Measurements from ENCODE around the gene BCAR1.
"Not testable (repeated sequence)": the region's sequence is repeated elsewhere in the genome, so short reads cannot be mapped to it uniquely, and the experiment has no call there.

The BCAR1 gene

DNA sequence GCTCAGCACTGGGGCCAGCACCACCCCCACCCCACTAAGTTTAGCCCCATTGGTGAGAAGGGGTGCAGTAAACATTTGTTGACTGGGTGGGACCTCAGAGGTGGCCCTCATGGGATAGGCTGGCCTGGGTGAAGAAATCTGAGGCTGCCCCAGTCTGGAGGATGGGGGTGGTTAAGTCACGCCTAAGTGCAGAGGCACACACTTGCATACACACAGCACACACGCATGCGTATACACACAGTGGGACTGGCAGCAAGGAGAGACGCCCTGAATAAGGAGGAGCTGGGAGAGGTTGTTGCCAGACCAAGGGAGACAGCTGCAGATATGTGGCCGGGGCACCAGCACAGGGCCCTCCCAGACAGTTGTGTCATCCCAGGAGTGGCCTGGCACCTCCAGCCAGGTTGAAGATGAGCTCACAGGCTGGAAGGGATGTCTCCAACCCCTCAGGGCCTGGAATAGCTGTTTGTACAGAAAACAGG, 3.0 kb upstream of the BCAR1 start:
- no peak for DNase-seq

DNA sequence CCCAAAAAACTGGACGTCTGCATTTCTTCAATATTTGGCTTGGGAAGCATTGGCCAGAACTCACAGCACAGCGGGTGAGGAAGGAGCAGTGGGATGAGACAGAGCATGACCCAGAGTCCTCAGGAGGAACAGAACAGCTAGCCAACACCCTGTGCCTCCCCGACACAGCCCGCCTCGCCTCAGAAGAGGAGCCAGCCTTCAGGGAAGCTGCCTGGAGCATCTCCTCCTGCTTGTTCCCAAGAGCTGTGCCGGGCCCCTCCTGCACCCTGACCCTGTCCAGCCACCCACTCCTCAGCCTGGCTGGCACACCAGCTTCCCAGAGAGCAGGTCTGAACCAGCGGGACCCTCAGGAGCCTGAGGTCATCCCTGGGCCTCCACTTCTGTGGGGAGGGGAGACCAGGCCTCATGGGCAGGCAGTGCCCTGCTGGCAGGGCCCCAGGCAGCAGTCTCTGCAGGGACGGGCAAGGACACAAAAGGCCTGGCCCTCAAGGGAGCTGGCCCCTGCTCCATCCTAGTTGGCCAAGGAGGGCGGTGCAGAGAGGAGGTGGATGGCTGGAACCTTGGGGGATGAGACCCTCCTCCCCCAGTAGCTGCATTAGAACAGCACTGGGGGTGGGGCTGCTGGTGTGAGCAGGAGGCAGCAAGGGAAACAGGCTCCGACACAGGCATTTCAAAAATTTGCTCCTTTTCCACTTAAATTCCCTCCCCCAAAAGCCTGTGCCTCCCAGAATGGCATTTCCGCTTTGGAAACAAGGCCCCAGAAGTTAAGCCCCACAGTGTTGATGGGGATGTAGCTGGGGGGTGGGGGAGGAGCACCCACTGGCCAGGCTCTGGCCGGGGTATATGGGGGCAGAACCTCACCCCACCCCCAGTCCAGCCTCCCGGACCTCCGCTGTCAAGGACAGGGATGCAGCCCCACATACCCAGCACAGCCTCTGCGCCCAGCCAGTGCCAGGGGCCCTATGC, 1.8 kb upstream of the BCAR1 start:
- DNase-seq, result no peak

DNA sequence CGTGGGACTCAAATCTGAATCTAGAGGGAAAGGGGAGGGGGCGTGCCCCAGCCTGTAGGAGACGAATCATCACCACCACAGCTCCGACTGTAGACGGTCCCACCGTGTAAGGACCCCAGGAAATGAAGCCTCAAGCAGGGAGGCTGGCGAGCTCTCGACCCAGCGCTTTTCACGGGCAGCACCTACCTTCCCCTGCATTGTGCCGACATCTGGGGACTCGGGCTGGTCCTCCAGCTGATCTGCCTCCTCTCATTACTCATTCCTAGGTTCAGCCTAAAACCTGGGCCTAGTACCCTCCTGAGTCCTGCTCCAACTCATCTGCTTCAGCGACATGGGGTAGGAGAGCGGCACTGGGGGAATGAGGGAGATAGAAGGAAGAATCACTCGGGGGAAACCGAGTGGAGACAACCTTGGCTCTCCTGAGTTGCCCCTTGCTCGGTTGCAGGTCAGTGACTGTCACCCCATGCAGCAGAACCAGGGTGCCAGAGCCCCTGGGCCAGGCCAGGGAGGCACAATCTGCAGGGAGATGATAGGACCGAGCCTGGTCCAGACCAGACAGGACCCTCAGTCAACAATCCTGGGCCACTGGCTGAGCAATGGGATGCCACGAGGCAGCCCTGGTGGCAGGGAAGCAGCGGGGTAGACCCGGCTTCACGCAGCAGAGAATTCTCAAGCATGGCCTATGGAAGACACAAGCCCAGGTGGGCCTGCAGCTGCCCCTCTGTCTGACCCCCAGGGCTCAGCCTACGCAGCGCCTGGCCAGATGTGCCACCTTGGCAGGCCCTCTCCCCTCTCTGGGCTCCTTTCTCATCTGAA, 833 bp upstream of the BCAR1 start:
- no peak for DNase-seq

DNA sequence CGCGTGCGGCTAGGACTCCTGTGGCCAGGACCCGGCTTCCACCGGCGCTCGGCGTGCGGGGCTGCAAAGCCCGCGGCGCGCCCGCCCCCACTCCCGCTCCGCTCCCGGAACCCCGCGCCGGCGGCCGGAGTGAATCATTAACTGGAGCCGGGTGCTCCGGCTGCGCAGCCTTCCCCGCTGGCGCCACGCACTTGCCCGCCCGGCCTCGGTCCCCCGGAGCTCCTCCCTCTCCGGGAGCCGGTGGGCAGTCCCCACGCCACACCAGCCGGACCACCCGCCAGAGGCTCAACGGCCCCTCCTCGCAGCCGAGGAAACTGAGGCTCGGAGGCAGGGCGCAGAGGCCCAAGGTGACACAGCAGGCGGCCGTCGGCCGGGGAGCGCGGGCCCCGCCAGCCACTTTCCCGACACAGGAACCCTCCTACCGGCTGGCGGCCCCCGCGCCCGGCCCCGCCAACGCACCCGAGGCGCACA, 580 bp downstream of the BCAR1 start:
- no peak for DNase-seq

DNA sequence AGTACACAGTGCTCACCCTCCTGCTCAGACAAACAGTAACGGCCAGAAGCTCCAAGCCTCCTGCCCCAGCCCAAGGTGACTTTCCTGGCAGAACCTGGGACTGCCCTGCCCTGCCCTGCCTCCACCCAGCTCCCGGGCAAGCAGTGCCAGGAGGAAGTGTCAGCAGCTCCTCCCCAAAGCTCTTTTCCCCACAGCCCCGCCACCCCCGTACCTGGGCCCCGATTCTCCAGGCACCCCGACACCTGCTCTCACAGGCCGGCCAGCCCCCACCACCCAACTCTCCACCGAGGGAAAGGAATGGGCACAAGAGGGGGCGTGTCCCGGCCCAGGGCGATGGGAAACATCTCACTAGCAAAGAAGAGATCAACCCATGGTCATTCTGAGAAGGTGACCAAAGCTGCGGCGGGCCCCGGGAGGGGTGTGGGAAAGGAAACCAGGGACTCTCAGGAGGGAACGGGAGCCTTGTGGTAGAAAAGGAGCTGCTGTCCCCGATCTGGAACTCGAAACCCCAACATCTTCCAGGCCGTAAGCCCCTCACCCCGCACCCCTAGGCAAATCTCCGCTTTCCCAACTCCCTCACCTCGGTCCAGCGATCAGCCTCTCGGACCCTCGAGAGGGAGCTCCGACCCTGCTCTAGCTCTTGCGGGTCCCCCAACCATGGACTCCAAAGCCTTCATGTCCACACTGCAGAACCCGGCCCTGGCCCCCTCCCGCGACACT, 1.2 kb downstream of the BCAR1 start:
- DNase-seq, result no peak

DNA sequence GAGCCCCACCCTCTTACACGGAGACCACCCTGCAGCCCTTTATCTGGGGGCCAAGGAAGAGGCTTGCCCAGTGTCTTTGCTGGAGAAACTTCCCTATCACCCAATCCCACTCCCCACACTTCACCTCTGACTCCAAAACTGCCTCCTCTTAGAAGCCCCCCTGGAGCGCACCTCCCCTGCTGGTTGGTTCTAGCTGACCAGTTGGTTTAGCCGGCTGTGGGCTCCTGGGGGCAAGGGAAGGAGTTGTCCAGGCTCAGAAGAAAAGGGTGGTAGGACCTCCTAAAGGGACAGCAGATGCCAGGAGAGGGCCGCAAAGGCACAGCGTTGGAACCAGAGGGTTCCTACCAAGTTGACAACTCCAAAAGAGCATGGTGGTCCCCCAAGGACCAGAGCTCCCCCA, 2.0 kb downstream of the BCAR1 start:
- no peak for DNase-seq

DNA sequence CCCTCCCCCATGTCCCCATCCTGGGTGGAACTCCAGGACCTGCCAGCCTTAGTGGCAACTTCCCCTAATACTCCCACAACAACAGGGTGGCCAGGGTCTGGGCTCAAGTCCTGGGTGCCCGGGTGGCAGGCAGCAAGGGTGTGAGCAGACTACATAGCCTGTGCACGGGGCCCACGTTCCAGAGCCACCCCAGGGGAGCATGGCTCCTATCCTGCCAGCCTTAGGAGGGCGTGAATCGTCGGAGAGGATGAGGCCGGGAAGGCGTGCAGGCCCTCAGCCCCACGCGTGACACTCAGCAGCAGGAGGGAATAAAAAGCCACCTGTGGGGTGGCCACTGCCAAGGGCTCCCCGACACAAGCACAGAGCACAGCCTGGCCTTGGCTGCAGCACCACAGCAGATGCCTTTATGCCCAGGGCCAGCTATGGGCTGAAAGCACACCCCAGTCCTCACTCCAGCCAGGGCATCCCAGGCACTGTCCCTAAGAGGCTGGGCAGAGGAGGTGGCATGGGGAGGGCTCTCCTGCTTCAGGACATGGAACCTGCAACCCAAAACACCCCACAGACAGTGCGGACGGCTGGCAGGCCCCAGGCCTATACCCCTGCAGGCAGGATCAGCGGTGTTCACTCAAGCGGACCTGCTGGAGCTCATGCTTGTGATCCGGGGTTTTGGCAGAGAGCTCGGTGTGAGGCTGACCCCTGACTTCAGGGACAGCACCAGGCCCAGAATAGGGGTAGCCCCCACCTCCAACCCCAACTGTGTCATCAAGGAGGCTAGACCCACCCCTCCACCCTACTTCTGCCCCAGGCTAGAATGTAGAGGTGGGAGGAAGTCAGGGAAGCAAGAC, 2.7 kb downstream of the BCAR1 start:
- no peak for DNase-seq

DNA sequence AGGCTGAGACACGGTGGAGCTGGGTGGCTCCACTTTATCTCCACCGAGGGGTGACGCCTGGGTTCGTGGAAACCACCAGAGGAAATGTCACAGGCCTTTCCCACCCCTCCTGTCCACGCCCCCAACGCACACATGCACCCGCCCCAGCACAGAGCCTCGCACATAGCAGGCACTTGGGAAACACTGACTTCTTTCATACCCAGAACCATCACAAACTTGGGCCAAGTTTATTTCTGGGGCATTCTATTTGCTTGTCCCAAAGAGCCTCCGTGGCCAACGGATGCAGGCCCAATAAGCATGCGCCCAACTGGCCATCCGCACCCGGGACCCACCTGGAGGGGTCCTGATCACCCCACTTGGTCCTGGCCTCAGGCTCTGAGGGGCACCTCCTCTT, 3.3 kb downstream of the BCAR1 start:
- DNase-seq, result no peak

DNA sequence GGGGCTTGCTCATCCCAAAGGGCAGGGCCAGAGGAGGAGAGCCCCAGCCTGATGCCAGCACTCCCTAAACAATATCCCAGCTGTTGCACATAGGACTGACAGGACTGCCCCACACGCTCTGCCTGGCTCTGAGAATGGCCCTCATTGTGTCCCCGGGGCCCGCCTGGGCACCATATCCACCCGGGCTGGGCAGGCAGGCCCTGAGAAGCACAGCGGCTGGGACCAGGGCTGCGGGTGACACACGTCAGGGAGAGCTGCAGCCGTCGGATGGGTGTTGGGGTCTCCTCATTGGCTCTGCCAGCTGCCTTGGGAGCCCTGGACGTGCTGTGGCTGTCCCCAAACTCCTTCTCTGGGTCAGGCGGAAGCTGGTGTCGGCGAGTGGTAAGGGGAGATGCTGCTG, 4.2 kb downstream of the BCAR1 start:
- no peak for DNase-seq

DNA sequence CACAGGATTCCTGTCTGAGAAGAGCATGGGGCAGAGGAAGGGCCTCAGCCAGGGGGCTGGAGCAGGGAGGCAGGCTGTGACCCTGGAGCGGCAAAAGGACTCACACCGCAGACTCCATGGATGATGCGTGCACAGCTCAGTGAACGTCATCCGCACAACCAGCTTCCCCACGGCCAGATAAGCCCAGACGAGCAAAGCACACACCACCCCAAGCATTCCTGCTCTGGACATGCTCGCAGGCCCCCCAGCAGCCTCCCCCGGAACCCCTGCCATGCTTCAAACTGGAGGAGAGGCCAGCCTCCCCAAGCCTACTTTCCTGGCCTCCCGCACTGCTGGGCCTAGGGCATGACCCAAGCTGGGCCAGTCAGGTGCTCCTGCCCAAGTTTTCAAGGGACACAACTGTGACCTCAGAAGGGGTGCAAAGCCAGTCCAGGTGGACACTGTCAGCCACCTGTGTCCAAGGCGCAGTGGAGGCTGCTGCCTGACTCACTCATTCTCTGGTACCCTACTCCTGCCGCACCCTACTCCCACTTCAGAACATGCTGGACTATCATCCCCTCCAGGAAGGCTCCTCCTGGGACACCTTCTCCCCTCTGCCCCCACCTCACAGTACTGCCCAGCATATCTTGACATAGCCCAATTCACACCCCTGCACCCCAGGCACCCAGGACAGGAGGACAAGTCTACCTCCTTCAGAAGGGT, 4.8 kb downstream of the BCAR1 start:
- DNase-seq, result no peak

DNA sequence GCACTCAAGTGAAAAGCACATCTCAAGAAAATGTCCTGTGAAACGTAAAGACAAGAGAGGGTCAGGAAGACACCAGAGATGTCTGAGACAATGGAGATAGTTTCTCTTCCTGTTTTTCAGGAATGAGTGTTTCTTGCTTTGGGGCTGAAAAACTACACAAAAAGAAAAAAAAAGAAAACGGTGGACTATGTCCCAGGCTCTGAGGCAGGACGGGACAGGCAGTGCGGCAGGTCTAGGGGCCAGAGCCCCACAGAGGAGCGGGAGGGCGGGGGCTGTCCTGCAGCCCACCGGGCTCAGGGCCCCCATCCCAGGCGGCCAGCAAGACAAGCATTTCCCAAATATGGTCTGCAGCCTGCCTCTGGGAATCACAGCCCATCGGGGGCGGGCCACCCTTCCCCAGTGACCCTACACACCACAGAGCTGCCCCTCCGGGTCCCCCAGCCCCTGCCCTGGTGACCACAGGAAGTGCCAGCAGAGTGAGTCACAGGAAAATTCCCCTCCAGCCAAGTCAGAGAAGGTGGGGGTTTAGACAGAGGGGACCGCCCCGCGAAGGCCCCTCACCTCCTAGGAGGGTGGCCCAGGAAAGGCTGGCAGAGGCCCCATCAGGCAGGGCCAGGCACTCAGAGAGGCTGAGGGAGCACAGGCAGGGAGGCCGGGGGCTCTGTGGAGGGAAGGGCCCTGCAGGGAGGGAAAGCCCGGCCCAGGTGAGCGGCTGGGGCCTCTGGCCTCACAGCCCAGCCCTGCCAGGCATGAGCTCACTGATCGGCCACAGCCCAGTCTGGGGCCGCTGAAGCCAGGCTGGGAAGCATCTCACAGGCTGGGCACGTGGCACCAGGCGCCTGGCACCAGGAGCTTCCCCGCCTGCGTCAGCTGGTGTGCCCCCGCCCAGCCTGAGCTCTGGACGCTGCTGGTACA, 6.3 kb downstream of the BCAR1 start:
- no peak for DNase-seq

DNA sequence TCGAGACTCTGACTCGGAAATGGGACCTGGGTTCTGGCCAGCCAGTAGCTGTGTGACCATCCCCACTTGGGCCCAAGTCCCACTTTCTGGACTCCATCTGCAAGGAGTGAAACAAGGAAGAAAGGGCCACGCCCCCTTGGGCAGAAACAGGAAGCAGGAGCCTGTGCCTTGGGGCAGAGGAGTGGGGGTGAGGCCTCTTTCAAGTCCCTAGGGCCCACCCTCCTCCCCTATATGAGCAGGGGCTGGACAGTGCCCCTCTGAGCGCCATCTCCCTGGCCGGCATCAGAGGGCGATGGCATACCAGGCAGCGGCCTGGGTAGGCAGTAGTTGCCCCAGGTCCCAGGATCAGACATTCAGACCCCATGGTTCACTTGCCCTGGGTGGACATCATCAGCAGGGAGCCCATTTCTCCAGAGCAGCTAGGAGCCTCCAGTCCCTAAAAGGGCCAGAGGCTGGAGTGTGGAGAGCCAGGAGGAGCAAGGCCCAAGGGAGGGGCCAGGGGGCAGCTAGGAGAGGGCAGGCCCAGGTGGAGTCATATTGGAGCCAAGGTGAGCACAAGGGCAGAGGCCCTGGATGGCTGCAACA, 7.1 kb downstream of the BCAR1 start:
- DNase-seq, result no peak

DNA sequence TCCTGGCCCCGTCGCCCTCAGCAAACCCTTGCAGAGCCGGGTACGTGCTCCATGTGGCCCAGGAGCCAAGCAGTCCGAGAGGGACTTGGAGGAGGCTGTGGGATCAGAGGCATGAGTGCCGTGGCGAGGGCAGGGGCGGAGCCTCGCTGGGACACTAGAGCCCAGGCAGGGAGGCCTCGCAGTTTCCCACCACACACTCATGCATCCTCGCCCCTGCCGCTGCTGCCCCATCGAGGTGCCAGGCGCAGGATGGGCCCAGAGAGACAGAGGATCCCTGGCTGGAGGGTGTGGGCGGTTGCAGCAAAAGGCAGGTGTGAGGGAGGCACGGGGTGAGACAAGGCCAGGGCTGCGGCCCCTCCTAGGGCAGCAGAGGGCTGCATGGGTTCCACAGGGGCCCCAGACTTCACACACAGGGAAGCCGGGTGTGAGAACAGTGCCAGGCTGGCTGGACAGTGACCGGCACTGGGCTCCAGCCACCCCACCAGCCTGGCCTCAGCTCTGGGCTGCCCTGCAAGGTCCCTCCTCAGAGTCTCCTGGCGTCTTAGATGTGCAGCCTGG, 7.7 kb downstream of the BCAR1 start:
- no peak for DNase-seq

DNA sequence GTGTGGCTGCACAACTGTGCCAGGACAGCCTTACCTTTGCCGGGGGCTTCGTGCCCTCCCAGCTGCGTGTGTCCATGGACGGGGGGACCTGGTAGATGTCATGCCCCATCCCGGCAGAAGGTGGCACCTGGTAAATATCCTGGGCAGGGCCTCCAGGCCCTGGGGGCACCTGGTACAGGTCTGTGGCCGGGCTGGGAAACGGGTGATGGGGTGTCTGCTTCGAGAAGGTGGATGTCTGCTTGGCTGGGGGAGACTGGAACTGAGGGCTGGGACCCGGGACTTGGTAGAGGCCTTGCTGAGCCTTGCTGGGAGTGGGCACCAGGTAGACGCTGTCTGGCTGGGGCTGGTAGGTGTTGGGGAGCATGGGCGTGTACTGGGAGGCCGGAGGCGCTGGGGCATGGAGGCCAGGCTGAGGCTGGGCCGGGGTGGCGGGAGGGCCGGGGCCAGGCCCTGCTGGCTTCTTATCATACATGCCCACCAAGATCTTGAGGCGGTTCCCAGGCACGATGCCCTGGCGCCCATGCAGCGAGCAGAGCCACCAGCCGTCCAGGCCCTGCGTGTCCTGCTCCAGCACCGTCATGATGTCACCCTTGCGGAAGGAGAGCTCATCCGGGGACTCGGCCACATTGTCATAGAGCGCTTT, 8.9 kb downstream of the BCAR1 start:
- not testable (repeated sequence) for DNase-seq

DNA sequence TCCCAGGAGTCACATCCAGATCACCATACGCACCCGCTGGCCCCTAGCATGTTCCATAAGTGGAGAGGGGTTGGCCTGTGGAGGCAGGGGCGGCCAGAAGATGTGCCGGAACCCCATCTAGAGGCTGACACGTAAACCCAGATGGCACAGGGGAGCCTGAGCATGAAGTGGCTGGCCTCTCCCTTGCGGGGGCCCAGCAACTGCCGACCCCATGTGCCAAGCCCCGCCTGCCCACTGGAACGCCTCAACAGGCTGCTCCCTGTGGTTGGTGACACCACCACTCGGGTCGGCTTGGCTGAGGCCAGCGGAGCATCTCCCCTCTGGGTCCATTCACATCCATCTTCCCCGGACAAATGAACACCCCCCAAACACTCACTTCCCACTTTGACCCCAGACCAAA, 9.5 kb downstream of the BCAR1 start:
- DNase-seq, result no peak

DNA sequence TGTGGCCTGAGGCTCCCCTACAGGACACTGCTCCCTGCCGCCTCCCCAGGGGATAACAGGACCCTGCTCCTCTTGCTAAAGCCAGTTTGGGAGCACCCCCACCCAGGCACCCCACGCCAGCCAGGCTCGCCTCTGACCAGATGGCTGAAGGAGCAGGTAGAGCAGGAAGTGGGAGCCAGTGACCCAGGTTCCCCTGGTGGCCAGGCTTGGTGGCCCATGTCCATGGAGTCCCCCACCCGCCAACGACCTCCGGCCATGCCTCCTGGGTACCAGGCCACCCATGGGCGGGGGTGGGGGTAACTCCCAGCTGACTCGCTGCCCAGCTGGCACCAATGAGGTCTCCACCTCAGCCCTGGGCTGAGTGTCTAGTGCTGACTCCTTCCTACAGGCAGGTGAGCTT, 10.0 kb downstream of the BCAR1 start:
- DNase-seq, result no peak

DNA sequence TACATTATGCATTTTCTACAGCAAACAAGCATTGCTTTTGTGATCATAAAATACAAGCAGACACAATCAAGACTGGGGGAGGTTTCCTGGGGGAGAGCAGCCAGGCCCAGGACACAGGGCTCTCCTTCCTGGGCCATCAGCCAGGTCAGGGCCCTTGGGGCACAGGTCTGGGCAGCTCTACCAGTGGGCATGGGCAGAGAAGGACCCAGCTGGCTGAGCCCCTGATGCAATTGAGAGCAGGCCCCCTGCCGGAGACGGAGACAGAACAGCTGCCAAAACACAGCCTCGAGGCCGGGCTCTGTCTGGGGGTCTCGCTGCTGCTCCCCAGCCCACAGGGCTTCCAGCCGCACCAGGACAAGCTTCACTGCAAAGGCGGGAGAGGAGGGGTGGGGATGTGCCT, 10.8 kb downstream of the BCAR1 start:
- DNase-seq, result not testable (repeated sequence)

DNA sequence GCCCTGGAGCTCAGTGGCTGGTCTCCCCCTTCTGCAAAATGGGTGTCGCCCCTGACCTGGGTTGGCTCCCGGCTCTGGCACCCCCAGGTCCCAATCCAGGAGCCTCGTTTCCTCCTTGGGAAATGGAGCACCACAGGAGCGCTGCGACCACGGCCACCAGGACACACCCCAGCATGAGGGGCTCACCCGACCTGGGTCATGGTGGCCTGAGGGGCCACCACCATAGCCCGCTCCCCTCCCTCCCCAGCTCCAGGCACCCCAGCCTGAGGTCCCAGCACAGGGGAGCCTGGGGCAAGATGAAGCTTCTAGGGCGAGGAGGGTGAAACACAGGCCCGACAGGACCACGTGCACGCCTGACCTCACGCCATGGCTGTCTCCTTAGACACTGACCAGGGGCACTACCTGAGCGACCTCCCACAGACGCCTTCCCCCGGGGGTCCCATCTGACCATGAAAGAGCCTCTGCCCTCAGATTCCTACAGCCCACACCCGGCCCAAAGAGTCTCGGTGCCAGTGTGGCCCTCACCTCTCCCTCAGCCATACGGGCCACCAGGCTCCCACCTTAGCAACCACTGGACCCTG, 11.8 kb downstream of the BCAR1 start:
- DNase-seq, result no peak

Data from activated CD8-positive, alpha-beta memory T cell treated with anti-CD3 and anti-CD28 coated beads, Interleukin-2, amount 50 U/mL, for 4 hours (primary cell).